Neural cell (in vitro differentiated cells): ENCODE data around the gene OBSL1. TPM values are rescaled to one million over a fixed set of nuclear protein-coding genes. Genes with fewer than 3 reads are reported as not detected.

ENCODE experiments used
- H2AFZ ChIP-seq: fragments of 200-600, 300-800 bp; sonication (generic), shearing (Covaris generic); 2 replicates; pipeline ENCODE4 v1.6.0; 2014; ENCODE audit warnings: low read depth, mild to moderate bottlenecking, antibody characterized with exemption, low read length, moderate library complexity
- H3F3A ChIP-seq: fragments of 200-600 bp; shearing (Covaris generic); 2 replicates; pipeline ENCODE4 v1.6.1; 2016; ENCODE audit warnings: mild to moderate bottlenecking, moderate library complexity, mixed read lengths, antibody characterized with exemption, low read length; ENCODE audit not compliant: insufficient read depth, poor library complexity, severe bottlenecking
- H3K27ac ChIP-seq: fragments of 200-600, 300-800 bp; sonication (generic), shearing (Covaris generic); 2 replicates; pipeline ENCODE4 v1.5.1; 2014; ENCODE audit warnings: mild to moderate bottlenecking, low read length, moderate library complexity
- H3K27me3 ChIP-seq: fragments of 300-800, 200-600 bp; sonication (generic), shearing (Covaris generic); 2 replicates; pipeline ENCODE4 v1.6.0; 2014; ENCODE audit warnings: mild to moderate bottlenecking, low read depth, low read length, moderate library complexity; ENCODE audit not compliant: insufficient read depth
- H3K36me3 ChIP-seq: fragments of 300-800, 200-600 bp; sonication (generic), shearing (Covaris generic); 2 replicates; pipeline ENCODE4 v1.5.1; 2014; ENCODE audit warnings: mild to moderate bottlenecking, antibody characterized with exemption, low read length, moderate library complexity; ENCODE audit not compliant: insufficient read depth
- H3K4me2 ChIP-seq: fragments of 300-800, 200-600 bp; sonication (generic), shearing (Covaris generic); 2 replicates; pipeline ENCODE4 v1.6.0; 2014; ENCODE audit warnings: mild to moderate bottlenecking, low read length
- H3K4me3 ChIP-seq: fragments of 300-800, 200-600 bp; sonication (generic), shearing (Covaris generic); 2 replicates; pipeline ENCODE4 v1.5.1; 2014; ENCODE audit warnings: mild to moderate bottlenecking, low read length, moderate library complexity
- H3K79me2 ChIP-seq: fragments of 200-600 bp; shearing (Covaris generic); replicated peaks from 2 replicates; pipeline ENCODE4 v1.6.0; 2014; ENCODE audit warnings: mild to moderate bottlenecking, low read length, moderate library complexity; ENCODE audit not compliant: insufficient read depth
- H3K9ac ChIP-seq: fragments of 300-800, 200-600 bp; sonication (generic), shearing (Covaris generic); 2 replicates; pipeline ENCODE4 v1.6.1; 2016; ENCODE audit warnings: mild to moderate bottlenecking, low read length, mixed read lengths
- H3K9me2 ChIP-seq: fragments of 200-600 bp; shearing (Covaris generic); 2 replicates; pipeline ENCODE4 v1.6.1; 2016; ENCODE audit warnings: mild to moderate bottlenecking, low read length, mixed read lengths; ENCODE audit not compliant: insufficient read depth
- H3K9me3 ChIP-seq: fragments of 200-600, 300-800 bp; sonication (generic), shearing (Covaris generic); 2 replicates; pipeline ENCODE4 v1.6.1; 2016; ENCODE audit warnings: mild to moderate bottlenecking, mixed run types, low read length, moderate library complexity, mixed read lengths
- H4K20me1 ChIP-seq: fragments of 200-600 bp; shearing (Covaris generic); 2 replicates; pipeline ENCODE4 v1.6.1; 2016; ENCODE audit warnings: mild to moderate bottlenecking, mixed run types; ENCODE audit not compliant: insufficient read depth
- EP300 ChIP-seq: fragments of 450-650 bp; conservative IDR thresholded peaks from 2 replicates; pipeline ENCODE4 v1.6.1; 2014; ENCODE audit warnings: antibody characterized with exemption, mild to moderate bottlenecking, moderate library complexity; ENCODE audit not compliant: poor library complexity, severe bottlenecking
- EZH2 ChIP-seq: fragments of 200-600, 300-800 bp; shearing (Covaris generic), sonication (generic); IDR thresholded peaks from 2 replicates; pipeline ENCODE4 v1.6.1; 2014; ENCODE audit warnings: antibody characterized with exemption, low read length, borderline replicate concordance, mild to moderate bottlenecking; ENCODE audit not compliant: insufficient read depth, poor library complexity, severe bottlenecking
- MXI1 ChIP-seq: fragments of 450-650 bp; conservative IDR thresholded peaks from 2 replicates; pipeline ENCODE4 v1.6.1; 2014; ENCODE audit warnings: antibody characterized with exemption, mild to moderate bottlenecking; ENCODE audit not compliant: poor library complexity, severe bottlenecking
- POLR2AphosphoS5 ChIP-seq: IDR thresholded peaks from 2 replicates; pipeline ENCODE4 v1.6.1; 2012
- TAF1 ChIP-seq: IDR thresholded peaks from 2 replicates; pipeline ENCODE4 v1.6.1; 2012; ENCODE audit warnings: low read depth
- polyA plus RNA-seq: library from polyadenylated mRNA; depleted of rRNA; stranded (reverse); fragments of >200 nt; gene quantifications from 2 replicates; pipeline ENCODE4 v1.2.3, GENCODE V29; 2014
- TF ChIP-seq, protein P1 (sequence below): fragments of 450-650 bp; IDR thresholded peaks from 2 replicates; pipeline ENCODE4 v1.5.1; 2014; ENCODE audit warnings: antibody characterized with exemption, mild to moderate bottlenecking, moderate library complexity; ENCODE audit not compliant: poor library complexity, severe bottlenecking
- TF ChIP-seq, protein P2 (sequence below): IDR thresholded peaks from 2 replicates; pipeline ENCODE4 v1.6.1; 2012; ENCODE audit warnings: borderline replicate concordance

The OBSL1 gene
- polyA plus RNA-seq, 1 donor from 2014 or later: 59.7 TPM

DNA sequence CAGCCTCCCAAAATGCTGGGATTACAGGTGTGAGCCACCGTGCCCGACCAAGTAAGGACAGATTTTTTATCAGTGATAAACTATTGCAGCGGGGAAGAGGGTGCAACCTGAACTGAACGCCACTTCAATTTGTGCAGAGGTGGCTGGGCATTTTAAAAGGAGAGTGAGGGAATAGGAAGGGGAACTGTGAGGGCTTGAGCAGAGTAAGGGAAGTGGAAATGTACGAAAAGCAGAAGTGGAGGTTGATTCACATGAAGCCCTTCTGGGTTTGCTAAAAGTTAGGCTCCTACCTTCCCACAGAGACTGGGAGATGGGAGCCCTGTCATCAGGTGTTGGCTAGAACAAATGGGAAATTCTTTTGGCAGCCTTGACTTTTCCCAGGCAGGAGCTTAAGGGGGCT lies 32.4 kb upstream of the OBSL1 start:
- H3K4me2 ChIP-seq: no peak overlapping the region
- no peak overlapping the region for H2AFZ ChIP-seq
- no peaks in the 10 kb centered on the region for H3K27me3 ChIP-seq
- no peaks in the 10 kb centered on the region for H3K9me2 ChIP-seq
- H3F3A ChIP-seq: no peaks in the 10 kb centered on the region
- H4K20me1 ChIP-seq: no peaks in the 10 kb centered on the region
- no peak overlapping the region for H3K9ac ChIP-seq
- TF ChIP-seq TAF1: no peak
- TF ChIP-seq, protein P1, sequence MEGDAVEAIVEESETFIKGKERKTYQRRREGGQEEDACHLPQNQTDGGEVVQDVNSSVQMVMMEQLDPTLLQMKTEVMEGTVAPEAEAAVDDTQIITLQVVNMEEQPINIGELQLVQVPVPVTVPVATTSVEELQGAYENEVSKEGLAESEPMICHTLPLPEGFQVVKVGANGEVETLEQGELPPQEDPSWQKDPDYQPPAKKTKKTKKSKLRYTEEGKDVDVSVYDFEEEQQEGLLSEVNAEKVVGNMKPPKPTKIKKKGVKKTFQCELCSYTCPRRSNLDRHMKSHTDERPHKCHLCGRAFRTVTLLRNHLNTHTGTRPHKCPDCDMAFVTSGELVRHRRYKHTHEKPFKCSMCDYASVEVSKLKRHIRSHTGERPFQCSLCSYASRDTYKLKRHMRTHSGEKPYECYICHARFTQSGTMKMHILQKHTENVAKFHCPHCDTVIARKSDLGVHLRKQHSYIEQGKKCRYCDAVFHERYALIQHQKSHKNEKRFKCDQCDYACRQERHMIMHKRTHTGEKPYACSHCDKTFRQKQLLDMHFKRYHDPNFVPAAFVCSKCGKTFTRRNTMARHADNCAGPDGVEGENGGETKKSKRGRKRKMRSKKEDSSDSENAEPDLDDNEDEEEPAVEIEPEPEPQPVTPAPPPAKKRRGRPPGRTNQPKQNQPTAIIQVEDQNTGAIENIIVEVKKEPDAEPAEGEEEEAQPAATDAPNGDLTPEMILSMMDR: no peak
- no peak for TF ChIP-seq MXI1
- no peak for TF ChIP-seq POLR2AphosphoS5
- TF ChIP-seq EP300: no peak
- TF ChIP-seq, protein P2, sequence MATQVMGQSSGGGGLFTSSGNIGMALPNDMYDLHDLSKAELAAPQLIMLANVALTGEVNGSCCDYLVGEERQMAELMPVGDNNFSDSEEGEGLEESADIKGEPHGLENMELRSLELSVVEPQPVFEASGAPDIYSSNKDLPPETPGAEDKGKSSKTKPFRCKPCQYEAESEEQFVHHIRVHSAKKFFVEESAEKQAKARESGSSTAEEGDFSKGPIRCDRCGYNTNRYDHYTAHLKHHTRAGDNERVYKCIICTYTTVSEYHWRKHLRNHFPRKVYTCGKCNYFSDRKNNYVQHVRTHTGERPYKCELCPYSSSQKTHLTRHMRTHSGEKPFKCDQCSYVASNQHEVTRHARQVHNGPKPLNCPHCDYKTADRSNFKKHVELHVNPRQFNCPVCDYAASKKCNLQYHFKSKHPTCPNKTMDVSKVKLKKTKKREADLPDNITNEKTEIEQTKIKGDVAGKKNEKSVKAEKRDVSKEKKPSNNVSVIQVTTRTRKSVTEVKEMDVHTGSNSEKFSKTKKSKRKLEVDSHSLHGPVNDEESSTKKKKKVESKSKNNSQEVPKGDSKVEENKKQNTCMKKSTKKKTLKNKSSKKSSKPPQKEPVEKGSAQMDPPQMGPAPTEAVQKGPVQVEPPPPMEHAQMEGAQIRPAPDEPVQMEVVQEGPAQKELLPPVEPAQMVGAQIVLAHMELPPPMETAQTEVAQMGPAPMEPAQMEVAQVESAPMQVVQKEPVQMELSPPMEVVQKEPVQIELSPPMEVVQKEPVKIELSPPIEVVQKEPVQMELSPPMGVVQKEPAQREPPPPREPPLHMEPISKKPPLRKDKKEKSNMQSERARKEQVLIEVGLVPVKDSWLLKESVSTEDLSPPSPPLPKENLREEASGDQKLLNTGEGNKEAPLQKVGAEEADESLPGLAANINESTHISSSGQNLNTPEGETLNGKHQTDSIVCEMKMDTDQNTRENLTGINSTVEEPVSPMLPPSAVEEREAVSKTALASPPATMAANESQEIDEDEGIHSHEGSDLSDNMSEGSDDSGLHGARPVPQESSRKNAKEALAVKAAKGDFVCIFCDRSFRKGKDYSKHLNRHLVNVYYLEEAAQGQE: no peak
- no peak for TF ChIP-seq EZH2
- no peaks in the 10 kb centered on the region for H3K79me2 ChIP-seq
- no peak overlapping the region for H3K27ac ChIP-seq
- H3K9me3 ChIP-seq: no peaks in the 10 kb centered on the region
- no peaks in the 10 kb centered on the region for H3K36me3 ChIP-seq
- no peak overlapping the region for H3K4me3 ChIP-seq

DNA sequence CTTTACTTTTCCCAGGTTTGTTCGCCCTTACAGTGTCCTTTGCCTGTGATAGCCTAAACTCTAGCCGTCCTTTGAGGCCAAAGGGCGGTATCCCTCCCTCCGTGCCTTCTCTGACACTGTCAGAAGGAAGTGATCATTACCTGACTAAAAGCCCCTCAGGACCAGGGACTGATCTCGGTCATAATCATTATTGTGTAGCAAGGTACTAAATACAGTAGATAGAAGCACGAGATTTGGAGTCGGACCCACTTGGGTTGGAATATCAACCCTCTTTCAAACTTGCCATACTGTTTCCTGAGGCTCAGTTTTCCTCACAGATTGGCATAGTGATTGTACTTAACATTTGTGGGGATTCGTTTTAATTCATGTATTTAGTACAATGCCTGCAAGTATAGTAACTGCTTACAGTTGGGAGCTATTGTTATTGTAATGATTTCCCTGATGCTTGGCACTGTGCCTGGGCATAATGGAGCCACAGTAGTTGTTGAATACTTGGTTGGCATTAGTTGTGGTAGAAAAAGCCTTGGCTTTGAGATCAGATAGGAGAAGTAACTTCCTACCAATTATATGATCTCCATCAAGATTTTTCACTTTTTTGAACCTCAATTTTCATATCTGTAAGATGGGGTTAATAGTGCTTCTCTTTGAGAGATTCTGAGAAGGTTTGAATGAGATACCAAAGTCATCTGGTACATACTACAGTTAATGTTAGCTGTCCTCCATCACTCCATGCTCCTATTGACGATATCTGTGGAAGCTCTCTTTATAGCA lies 27.2 kb upstream of the OBSL1 start:
- Histone ChIP-seq H3K36me3 (no peaks in the 10 kb centered on the region), H3K9me2 (no peaks in the 10 kb centered on the region), H2AFZ (peak overlapping the region; percentile 51), H3K79me2 (no peaks in the 10 kb centered on the region), H3K9ac (peak overlapping the region; percentile 83), H3K9me3 (no peaks in the 10 kb centered on the region), H4K20me1 (no peaks in the 10 kb centered on the region), H3K27ac (peak overlapping the region; percentile 85), H3K27me3 (no peaks in the 10 kb centered on the region), H3K4me3 (peak overlapping the region; percentile 75), H3K4me2 (peak overlapping the region; percentile 72), H3F3A (no peaks in the 10 kb centered on the region)
- TF ChIP-seq TAF1 (no peak), EP300 (no peak)
